Stomach smooth muscle (tissue), 2 donors: ENCODE measurements around the gene SLC25A36.

ENCODE experiments used
- H3K27ac ChIP-seq: one replicate; pipeline ENCODE4 v1.7.0; 2013; ENCODE audit warnings: mild to moderate bottlenecking, low read length, inconsistent platforms
- H3K27me3 ChIP-seq, 2 donors: one replicate each; pipeline ENCODE4 v1.7.0; 2013; ENCODE audit warnings: low read length in 2 of 2; ENCODE audit not compliant: insufficient read depth in 2 of 2, control insufficient read depth in 1 of 2
- H3K36me3 ChIP-seq, 2 donors: one replicate each; pipeline ENCODE4 v1.7.0; 2013; ENCODE audit warnings: low read length in 2 of 2; ENCODE audit not compliant: control insufficient read depth in 2 of 2, insufficient read depth in 2 of 2
- H3K4me1 ChIP-seq: one replicate; pipeline ENCODE4 v1.7.0; 2013; ENCODE audit warnings: low read length; ENCODE audit not compliant: control insufficient read depth, insufficient read depth
- H3K4me3 ChIP-seq, 2 donors: one replicate each; pipeline ENCODE4 v1.7.0; 2013; ENCODE audit warnings: low read length in 2 of 2
- H3K9ac ChIP-seq, 2 donors: one replicate each; pipeline ENCODE4 v1.7.0; 2013; ENCODE audit warnings: low read length in 2 of 2, mild to moderate bottlenecking in 1 of 2
- H3K9me3 ChIP-seq, 2 donors: one replicate each; pipeline ENCODE4 v1.7.0; 2013; ENCODE audit warnings: low read length in 2 of 2; ENCODE audit not compliant: control insufficient read depth in 2 of 2
- donor health status: healthy.
- donor health status: Pancreatic carcinoma.

The SLC25A36 gene

GRCh38 chr3:140911822-140912221 lies 29.8 kb upstream of the SLC25A36 start:
- Histone ChIP-seq H3K36me3 (no peaks in the 10 kb centered on the region), H3K27ac (no peak overlapping the region), H3K9ac (no peak overlapping the region), H3K4me3 (no peak overlapping the region), H3K4me1 (no peaks in the 10 kb centered on the region), H3K27me3 (no peaks in the 10 kb centered on the region), H3K9me3 (no peaks in the 10 kb centered on the region)

GRCh38 chr3:140913728-140914127 lies 27.9 kb upstream of the SLC25A36 start:
- H3K9ac ChIP-seq: no peak overlapping the region

GRCh38 chr3:140914384-140914945 lies 27.2 kb upstream of the SLC25A36 start:
- H3K9ac ChIP-seq: no peak overlapping the region
- no peaks in the 10 kb centered on the region for H3K27me3 ChIP-seq
- no peaks in the 10 kb centered on the region for H3K9me3 ChIP-seq
- no peaks in the 10 kb centered on the region for H3K4me1 ChIP-seq
- H3K36me3 ChIP-seq: no peaks in the 10 kb centered on the region
- no peak overlapping the region for H3K27ac ChIP-seq
- H3K4me3 ChIP-seq: no peak overlapping the region

More at GRCh38 chr3:140913728-140914127, 27.9 kb upstream of the SLC25A36 start:
- no peak overlapping the region for H3K4me3 ChIP-seq
- H3K27ac ChIP-seq: no peak overlapping the region
- H3K27me3 ChIP-seq: no peaks in the 10 kb centered on the region
- H3K4me1 ChIP-seq: no peaks in the 10 kb centered on the region
- H3K36me3 ChIP-seq: no peaks in the 10 kb centered on the region
- H3K9me3 ChIP-seq: no peaks in the 10 kb centered on the region

- Histone ChIP-seq H3K4me1 (no peaks in the 10 kb centered on the region), H3K36me3 (no peaks in the 10 kb centered on the region), H3K4me3 (no peak overlapping the region), H3K9me3 (no peaks in the 10 kb centered on the region), H3K9ac (no peak overlapping the region), H3K27ac (no peak overlapping the region), H3K27me3 (no peaks in the 10 kb centered on the region)
Measured at GRCh38 chr3:140916603-140917002, 25.0 kb upstream of the SLC25A36 start.

GRCh38 chr3:140917772-140918171 lies 23.9 kb upstream of the SLC25A36 start:
- H3K27me3 ChIP-seq: no peaks in the 10 kb centered on the region
- no peak overlapping the region for H3K27ac ChIP-seq
- H3K9ac ChIP-seq: no peak overlapping the region
- no peaks in the 10 kb centered on the region for H3K36me3 ChIP-seq
- no peaks in the 10 kb centered on the region for H3K4me1 ChIP-seq
- H3K4me3 ChIP-seq: no peak overlapping the region
- H3K9me3 ChIP-seq: no peaks in the 10 kb centered on the region

- H3K27me3 ChIP-seq: no peaks in the 10 kb centered on the region
- no peaks in the 10 kb centered on the region for H3K4me1 ChIP-seq
- no peak overlapping the region for H3K27ac ChIP-seq
- H3K36me3 ChIP-seq: no peaks in the 10 kb centered on the region
- H3K9ac ChIP-seq: no peak overlapping the region
- no peak overlapping the region for H3K4me3 ChIP-seq
- no peaks in the 10 kb centered on the region for H3K9me3 ChIP-seq
Measured at GRCh38 chr3:140920029-140920428, 21.6 kb upstream of the SLC25A36 start.

- H3K9ac ChIP-seq: no peak overlapping the region
- no peaks in the 10 kb centered on the region for H3K9me3 ChIP-seq
Measured at GRCh38 chr3:140922634-140923033, 19.0 kb upstream of the SLC25A36 start.

GRCh38 chr3:140924097-140924873 lies 17.4 kb upstream of the SLC25A36 start:
- Histone ChIP-seq H3K9me3 (no peaks in the 10 kb centered on the region), H3K9ac (no peak overlapping the region), H3K36me3 (no peaks in the 10 kb centered on the region), H3K27ac (no peak overlapping the region), H3K4me3 (no peak overlapping the region), H3K4me1 (no peaks in the 10 kb centered on the region), H3K27me3 (no peaks in the 10 kb centered on the region)

More at GRCh38 chr3:140922634-140923033, 19.0 kb upstream of the SLC25A36 start:
- Histone ChIP-seq H3K4me1 (no peaks in the 10 kb centered on the region), H3K4me3 (no peak overlapping the region), H3K36me3 (no peaks in the 10 kb centered on the region), H3K27ac (no peak overlapping the region), H3K27me3 (no peaks in the 10 kb centered on the region)

- H3K4me1 ChIP-seq: no peaks in the 10 kb centered on the region
- H3K27ac ChIP-seq: no peak overlapping the region
- H3K9me3 ChIP-seq: no peaks in the 10 kb centered on the region
- H3K9ac ChIP-seq: no peak overlapping the region
- no peak overlapping the region for H3K4me3 ChIP-seq
- H3K27me3 ChIP-seq: peaks cover 0 to 6% of the 10 kb centered on the region in 2 donors
- no peaks in the 10 kb centered on the region for H3K36me3 ChIP-seq
Measured at GRCh38 chr3:140927279-140928069, 14.2 kb upstream of the SLC25A36 start.

- Histone ChIP-seq H3K4me3 (no peak overlapping the region), H3K27me3 (peaks cover 0 to 6% of the 10 kb centered on the region in 2 donors), H3K9me3 (no peaks in the 10 kb centered on the region), H3K4me1 (no peaks in the 10 kb centered on the region), H3K27ac (no peak overlapping the region), H3K9ac (no peak overlapping the region), H3K36me3 (no peaks in the 10 kb centered on the region)
Measured at GRCh38 chr3:140929446-140929845, 12.2 kb upstream of the SLC25A36 start.
